Anterior cingulate cortex (tissue), 58 donors: ENCODE results near the gene MAPK1.
"Not testable (repeated sequence)": the region's sequence is repeated elsewhere in the genome, so short reads cannot be mapped to it uniquely, and the experiment has no call there.

ENCODE experiments used
- DNase-seq, 58 donors: peaks; one replicate each; lab custom pipeline; 2025; lab: John Stamatoyannopoulos, UW

Gene MAPK1

GRCh38 chr22:21867528-21868266 is at the start of gene MAPK1:
TSS of gene MAPK1 (minus strand) at chr22:21867645. CDS start at chr22:21867440, 205 bp downstream.
- DNase-seq, result peak; percentile 58 to 97 (median 92)

- no peak for DNase-seq
Observed at GRCh38 chr22:21916309-21916918, 49.0 kb upstream of the MAPK1 start.

GRCh38 chr22:21915624-21916308 is 48.3 kb upstream of the MAPK1 start:
- no peak for DNase-seq

DNA sequence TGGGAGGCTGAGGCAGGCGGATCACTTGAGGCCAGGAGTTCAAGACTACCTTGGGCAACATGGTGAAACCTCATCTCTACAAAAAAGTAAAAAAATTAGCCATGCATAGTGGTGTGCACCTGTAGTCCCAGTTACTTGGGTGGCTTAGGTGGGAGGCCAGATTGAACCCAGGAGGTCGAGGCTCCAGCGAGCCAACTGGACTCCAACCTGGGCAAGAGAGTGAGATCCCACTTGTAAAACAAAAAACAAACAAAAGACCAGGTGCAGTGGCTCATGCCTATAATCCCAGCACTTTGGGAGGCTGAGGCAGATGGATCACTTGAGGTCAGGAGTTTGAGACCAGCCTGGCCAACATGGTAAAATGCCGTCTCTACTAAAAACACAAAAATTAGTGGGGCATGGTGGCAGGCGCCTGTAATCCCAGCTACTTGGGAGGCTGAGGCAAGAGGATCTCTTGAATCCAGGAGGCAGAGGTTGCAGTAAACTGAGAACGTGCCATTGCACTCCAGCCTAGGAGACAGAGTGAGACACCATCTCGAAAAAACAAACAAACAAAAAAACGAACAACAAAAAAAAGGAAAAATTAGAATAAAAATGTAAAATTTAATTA is 46.7 kb upstream of the MAPK1 start:
- not testable (repeated sequence) for DNase-seq

DNA sequence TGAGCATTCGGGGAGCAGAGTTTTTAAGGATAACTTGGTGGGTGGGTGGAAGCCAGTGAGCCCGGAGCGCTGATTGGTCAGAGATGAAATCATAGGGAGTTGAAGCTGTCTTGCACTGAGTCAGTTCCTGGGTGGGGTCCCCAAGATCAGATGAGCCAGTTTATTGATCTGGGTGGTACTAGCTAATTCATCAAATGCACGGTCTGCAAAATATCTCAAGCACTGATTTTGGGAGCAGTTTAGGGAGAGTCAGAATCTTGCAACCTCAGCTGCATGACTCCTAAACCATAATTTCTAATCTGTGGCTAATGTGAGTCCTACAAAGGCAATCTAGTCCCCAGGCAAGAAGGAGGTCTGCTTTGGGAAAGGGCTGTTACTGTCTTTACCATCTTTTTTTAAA is 42.9 kb upstream of the MAPK1 start:
- not testable (repeated sequence) for DNase-seq

GRCh38 chr22:21909871-21910270 is 42.4 kb upstream of the MAPK1 start:
- DNase-seq, result no peak

DNA sequence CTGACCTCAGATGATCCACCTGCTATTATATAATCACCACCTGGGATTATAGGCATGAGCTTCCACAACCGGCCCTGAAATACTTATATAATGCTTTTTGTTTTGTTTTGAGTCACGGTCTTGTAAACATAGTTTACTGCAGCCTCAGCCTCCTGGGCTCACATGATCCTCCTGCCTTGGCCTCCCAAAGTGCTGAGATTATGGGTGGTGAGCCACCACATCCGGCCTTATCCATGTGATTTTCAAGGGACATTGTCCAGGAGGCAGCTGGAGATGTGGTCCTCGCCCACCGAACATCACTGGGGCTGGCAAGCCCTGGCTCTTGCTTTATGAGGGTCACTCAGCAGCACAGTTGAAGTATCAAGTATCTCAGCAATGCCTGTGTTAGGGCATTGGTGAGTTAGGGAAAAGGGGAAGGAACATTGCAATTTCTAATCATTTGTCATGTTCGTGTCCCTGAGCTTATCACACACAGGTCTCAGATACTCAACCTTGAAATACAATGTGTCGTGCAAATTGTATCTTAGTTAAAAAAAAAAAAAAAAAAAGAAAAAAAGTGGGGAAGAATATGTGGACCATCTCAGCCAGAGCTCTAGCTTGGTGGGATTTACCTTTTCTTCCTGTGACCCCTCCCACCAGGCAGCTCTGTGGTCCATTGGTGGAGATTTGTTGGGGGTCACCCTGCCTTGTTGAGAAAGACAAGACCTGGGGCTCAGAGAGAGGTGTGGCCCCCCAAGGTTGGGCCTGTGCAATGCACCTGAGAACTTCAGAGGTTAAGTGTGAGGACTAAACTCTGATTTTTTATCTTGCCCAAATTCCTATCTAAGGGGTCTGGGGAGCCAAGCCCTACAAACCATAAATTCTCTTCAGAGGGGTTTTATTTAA is 40.4 kb upstream of the MAPK1 start:
- DNase-seq, result no peak

DNA sequence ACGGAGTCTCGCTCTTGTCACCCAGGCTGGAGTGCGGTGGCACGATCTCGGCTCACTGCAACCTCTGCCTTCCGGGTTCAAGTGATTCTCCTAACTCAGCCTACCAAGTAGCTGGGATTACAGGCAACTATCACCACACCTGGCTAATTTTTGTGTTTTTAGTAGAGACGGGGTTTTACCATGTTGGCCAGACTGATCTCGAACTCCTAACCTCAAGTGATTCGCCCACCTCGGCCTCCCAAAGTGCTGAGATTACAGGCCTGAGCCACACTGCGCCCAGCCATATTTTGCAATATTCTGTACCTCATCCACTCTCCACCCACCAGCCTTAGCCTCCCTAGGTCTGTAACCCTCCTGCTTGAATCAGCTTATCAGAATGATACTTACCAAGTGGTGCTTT is 37.8 kb upstream of the MAPK1 start:
- not testable (repeated sequence) for DNase-seq

GRCh38 chr22:21904250-21904789 is 36.9 kb upstream of the MAPK1 start:
- no peak for DNase-seq

DNA sequence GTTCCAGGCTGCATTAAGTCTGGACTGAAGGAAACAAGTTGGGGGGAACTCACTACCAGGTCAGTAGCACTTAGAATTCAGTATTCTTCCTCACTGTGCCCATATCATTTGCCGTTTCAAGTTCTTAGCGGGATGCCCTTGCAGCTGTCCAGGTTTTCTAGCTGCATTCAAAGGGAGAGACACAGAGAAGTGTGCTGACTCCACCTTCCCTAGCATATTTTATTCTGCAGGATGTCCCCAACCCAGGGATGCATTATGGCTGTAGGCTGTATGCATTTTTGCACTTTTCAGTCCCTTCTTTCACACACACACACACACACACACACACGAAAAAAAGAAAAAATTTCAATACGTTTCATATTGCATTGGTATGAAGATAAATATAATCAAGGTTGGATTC is 35.8 kb upstream of the MAPK1 start:
- DNase-seq, result no peak

DNA sequence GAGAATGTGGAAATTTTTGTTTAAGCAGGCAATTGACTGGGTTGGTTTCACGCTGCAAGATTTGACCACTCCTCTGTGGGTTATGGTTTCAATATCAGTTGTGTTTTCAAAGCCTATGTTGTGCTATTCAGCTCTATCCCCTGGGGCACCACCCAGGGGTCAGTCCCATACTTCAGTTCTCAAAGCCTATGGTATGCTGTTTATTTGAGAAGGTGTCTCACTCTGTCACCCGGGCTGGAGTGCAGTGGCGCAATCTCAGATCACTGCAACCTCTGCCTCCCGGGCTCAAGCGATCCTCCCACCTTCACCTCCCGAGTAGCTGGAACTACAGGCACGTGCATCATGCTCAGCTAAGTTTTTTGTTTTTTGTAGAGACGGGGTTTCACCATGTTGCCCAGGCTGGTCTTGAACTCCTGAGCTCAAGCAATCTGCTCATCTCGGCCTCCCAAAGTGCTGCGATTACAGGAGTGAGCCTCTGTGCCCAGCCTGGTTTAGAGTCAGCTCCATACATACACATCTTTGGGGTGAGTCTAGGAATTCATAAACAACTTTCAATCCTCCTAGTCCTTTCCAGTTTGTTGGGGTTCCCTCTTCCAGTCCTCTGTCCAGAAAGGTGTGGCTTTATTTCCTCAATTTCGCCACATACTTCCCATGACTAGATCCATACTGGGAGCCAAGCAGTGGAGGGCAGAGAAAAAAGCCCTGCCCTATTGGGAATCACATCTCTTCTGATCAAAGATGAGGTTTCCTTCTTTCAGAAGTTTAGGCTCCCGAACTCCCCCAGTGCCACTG is 35.0 kb upstream of the MAPK1 start:
- DNase-seq, result no peak

DNA sequence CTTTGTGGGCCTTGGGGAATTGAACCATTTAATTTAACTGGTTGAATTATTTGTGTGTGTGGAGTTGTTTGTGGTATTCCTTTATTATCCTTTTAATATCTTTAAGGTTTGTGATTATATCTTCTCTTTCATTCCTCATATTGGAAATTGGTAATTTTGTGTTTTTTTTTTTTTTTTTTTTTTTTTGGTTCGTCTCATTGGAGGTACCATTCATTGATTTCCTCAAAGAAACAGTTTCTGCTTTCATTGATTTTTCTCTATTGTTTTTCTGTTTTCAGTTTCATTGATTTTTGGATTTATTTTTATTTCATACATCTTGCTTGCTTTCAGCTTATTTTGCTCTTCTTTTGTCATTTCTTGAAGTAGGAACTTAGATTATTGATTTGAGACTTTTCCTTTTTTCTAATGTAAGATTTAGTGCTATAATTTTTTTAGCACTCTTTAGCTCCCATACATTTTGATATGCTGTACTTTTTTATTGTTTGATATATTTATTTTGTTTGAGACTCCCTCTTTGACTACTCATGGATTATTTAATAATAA is 31.0 kb upstream of the MAPK1 start:
- no peak for DNase-seq

- no peak for DNase-seq
Observed at GRCh38 chr22:21896951-21897513, 29.6 kb upstream of the MAPK1 start.

- DNase-seq, result not testable (repeated sequence)
Observed at GRCh38 chr22:21896275-21896674, 28.8 kb upstream of the MAPK1 start.

DNA sequence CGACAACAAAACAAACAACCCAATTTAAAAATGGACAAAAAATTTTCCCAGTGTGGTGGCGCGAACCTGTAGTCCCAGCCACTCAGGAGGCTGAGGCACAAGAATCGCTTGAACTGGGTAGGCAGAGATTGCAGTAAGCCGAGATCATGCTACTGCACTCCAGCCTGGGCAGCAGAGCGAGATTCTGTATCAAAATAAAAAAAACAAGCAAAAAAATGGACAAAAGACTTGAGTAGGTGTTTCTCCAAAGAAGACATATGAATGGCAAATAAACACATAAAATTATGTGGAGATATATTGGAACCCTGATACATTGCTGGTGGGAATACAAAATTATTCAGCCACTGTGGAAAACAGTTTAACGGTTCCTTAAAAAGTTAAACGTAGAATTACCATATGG is 27.4 kb upstream of the MAPK1 start:
- DNase-seq, result no peak

- DNase-seq, result no peak
Observed at GRCh38 chr22:21889251-21889990, 22.0 kb upstream of the MAPK1 start.

GRCh38 chr22:21887841-21888240 is 20.4 kb upstream of the MAPK1 start:
- no peak for DNase-seq

DNA sequence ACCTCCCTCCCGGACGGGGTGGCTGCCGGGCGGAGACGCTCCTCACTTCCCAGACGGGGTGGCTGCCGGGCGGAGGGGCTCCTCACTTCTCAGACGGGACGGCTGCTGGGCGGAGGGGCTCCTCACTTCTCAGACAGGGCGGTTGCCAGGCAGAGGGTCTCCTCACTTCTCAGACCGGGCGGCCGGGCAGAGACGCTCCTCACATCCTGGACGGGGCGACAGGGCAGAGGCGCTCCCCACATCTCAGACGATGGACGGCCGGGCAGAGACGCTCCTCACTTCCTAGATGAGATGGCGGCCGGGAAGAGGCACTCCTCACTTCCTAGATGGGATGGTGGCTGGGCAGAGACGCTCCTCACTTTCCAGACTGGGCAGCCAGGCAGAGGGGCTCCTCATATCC is 16.5 kb upstream of the MAPK1 start:
- DNase-seq, result not testable (repeated sequence)
